Pons (tissue), 1 donor: Measurements from ENCODE around the gene SPDYE16.
"Not testable (repeated sequence)": the region's sequence is repeated elsewhere in the genome, so short reads cannot be mapped to it uniquely, and the experiment has no call there.

Experiments used
- DNase-seq: peaks from one replicate; pipeline ENCODE4 v3.0.0-alpha.2; 2016; ENCODE audit warnings: low spot score

SPDYE16 gene, protein sequence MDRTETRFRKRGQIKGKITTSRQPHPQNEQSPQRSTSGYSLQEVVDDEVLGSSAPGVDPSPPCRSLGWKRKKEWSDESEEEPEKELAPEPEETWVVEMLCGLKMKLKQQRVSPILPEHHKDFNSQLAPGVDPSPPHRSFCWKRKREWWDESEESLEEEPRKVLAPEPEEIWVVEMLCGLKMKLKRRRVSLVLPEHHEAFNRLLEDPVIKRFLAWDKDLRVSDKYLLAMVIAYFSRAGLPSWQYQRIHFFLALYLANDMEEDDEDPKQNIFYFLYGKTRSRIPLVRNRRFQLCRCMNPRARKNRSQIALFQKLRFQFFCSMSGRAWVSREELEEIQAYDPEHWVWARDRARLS

DNA sequence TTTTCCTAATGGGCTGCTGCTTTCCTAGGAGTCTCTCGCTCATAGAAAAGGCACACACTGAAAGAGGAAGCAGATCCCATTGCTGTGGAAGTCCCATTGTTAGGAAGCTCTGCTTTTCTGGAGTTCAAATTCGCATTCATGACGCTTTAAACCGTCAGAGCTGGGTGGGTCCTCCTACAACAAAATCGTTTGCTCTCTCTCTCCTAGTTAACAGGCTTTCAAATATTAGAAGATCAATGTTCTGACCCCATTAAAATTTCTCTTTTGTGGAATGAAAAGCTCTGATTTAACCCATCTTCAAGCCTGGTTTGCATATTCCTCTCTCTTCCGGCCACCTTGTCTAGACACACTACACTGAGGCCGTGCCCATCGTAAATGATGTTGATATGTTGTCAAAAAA lies at the start of gene SPDYE16:
Gene SPDYE16, minus strand, starts transcription at position 101 of the 400 bp plus-strand sequence. CDS start 1,838 bp downstream, outside the sequence.
- DNase-seq: not testable (repeated sequence)

DNA sequence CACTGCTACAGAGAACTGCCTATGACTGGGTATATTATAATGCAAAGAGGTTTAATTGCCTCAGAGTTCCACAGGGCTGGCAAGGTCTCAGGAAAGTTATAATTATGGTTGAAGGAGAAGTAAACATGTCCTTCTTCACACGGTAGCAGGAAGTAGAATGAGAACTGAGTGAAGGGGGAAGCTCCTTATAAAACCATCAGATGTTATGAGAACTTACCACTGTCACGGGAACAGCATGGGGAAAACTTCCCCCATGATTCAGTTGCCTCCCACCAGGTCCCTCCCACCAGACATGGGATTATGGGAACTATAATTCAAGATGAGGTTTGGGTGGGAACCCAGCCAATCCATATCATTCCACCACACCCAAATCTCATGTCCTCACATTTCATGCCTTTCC lies 49.6 kb upstream of the SPDYE16 start:
- DNase-seq: not testable (repeated sequence)

DNA sequence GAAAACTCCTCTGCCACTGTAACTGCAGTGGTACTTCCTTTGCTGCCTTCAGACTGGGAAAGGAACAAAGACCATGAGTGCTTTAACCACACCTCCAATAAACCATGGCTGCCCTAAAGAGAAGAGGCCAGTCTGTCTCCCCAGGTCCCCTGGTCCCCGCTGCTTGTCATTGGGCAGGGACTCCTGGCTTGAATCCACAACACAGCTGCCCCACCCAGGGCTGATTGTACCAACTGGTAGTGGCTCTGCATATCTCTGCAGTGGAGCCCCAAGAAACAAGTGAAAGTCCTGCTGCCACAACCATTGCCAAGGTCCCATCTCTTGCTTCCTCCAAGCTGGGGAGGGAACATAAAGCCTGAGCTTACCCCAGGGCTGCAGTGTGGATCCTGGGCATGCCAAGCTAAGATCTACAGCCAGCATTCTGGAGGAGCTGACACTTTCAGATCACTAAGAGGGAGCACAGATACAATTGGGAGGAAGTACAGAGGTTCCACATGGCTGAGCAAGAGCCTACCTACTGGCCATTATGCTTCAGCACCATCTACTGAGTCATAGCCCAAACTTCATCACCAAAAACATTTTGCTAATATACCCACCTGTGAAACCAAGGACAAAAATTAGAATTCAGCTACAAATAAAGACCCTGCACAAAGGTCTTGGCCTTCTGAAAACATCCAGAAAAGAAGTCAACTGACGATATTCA lies 48.7 kb upstream of the SPDYE16 start:
- DNase-seq: not testable (repeated sequence)

GRCh38 chr7:76591033-76591432 lies 47.9 kb upstream of the SPDYE16 start:
- DNase-seq: peak; percentile 5

GRCh38 chr7:76588586-76588985 lies 45.5 kb upstream of the SPDYE16 start:
- not testable (repeated sequence) for DNase-seq

DNA sequence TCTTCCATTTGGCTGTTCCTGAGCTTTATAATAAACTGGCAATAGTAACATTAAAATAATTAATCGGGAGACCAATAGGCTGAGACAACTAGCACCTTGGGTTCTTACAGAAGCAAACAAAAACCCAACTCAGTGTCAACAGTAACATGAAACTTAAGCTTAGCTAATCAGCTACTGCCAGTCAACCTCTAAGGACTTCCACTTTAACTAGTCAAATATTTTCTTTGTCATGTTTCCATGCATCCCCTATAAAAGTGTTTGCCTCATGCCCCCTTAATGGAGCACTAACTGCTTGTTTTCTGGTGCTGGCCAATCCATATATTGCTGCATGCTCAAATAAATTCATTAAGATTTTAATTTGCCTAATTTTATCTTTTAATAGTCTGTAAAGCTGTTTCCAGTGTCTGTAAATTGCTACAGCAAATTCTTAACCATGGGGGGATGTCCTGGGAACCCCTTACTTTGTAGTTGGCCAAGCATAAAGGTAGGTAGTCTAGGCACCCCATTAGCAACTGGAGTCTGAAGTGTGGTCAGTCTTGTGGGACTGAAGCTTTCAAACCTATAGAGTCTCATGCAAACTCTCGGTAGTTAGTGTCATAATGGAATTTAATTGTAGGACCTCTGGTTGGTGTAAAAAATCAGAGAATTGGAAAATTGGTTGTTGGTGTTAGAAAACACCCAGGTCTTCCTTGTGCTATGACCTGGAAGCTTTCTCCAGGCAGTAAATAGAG lies 43.7 kb upstream of the SPDYE16 start:
- not testable (repeated sequence) for DNase-seq

DNA sequence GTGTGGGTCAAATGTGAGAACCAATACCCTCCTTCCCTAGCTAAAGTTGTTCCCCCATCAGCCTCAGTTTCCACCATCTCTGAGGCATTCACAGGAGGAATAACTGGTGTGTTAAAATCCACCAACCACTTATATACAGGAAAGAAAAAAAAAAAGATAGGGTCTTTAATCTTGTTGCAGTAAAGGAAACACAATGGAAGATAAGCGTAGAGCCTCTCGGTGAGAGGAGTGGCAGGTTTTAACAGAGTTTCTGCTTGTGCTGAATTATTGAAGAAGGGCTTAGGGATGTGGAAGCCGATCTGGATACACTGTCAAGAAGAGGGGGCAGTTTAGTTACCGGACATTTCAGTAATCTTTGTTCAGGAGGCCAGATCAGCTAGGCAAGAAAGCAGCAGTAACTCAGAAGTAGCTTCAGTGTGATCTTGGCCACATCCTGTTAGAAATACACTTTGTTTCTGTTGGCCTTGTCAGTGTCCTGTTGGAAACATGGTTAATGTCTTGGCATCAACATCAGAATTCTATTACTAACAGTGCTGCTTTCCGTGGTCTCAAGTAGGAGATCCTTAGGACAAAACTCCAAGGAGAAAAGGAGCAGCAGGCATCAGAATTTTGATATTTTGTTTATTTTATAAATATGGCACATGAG lies 40.7 kb upstream of the SPDYE16 start:
- DNase-seq: peak; percentile 22

- peak; percentile 83 for DNase-seq
These were observed 39.9 kb upstream of the SPDYE16 start for GRCh38 chr7:76582848-76583631.

DNA sequence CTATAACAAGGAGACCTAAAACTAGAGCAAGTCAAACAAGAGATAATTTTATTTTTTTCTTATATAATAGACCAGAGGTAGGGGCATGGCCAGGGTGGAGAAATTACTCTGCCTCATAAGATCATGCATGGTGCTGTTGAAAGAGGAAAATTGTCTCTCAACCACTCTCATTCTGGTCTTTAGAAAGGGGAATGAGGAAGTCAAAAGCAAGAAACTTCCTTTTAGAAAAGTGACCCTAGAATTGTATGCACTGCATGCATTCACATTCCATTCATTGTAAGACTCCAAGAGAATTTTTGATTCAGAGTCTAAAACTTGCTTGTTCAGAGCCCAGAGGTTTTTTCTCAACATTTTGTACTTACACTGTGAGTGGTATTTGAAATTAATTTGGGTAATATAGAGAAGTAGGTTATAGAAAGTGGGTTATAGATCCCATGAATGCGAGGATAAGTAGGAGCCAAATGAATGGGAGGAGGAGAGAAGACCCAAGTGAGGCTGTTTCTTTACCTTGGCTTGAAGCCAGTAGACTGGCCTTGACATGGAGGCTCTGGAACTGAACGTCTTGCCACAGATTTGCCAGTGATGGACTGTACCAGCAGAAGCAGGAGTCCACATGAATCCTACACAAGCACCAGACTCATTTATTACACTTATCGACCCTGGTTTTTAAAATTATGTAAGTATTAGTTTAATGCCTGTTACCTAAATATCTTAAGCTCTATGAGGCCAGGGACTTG lies 33.0 kb upstream of the SPDYE16 start:
- not testable (repeated sequence) for DNase-seq

DNA sequence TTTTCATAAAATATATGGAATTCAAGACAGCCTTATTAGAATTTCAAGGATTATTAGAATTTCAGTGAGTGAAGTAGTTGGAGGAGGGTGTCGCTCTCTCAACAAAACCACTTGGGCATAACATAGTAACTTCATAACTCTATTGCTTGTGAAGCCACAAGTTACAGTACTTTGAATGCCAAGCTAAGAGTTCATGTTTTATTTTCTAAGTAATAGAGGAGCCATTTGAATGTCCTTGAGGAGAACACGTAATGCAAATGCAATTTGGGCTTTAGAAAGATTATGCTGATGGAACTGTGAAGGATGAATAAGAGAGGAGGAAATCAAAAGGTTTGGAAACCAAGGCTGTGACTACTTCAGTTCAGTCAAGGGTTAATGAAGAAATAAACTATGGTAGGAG lies 32.3 kb upstream of the SPDYE16 start:
- not testable (repeated sequence) for DNase-seq

DNA sequence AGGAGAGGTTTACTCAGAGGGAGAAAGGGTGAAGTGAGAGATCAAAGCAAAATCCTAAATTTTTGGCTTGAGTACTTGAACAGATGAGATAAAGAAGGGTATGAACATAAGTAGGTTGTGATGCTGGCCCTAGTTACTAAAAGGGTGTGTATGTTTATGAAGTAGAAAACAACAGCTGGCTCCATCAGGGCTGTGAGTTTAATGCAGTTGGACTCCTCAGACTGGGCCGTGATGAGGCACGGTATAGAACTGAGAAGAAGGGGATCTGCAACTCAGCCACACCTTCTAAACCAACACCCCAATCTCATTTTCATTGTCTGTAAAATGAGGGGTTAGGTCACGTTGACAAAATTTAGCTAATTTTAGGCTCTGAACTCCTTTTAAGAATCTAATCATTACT lies 29.2 kb upstream of the SPDYE16 start:
- DNase-seq: not testable (repeated sequence)

DNA sequence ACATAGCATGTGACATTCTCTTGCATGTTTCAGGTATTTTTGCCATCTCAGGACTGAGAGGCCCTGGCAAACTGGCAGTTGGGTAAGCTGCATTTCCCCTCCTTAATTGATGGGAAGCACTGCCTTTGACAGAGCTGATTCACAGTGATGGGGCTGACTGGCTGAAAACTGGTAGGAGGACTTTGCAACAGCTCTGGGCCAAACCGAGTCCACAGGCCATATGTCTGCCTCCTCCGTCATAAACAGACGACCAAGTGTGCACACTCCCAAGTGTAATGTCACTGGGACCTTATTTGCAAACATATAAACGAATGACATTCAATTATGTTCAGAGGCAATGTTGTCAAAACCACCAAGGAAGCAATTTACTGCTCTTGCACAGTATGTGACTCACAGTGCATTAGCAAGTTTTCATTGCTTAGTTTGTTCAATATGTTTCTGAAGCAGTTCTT lies 27.3 kb upstream of the SPDYE16 start:
- DNase-seq: not testable (repeated sequence)

DNA sequence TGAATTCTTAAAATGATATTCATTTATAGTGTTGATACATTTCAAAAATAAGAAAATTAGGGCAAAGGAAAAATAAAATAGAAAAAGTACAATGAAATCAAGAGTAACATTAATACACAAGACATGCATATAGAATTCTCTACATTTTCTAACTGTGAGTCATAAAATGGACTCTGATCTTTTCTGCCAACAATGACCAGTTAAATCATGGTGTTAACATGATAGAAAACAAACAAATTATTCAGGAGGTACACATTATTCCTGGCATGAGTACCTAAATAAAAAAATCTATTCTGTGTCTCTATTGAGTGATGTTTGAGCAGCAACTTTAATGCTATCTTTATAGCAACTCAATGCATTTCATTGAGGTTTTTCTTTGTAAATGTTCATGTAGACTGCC lies 25.6 kb upstream of the SPDYE16 start:
- DNase-seq: not testable (repeated sequence)

DNA sequence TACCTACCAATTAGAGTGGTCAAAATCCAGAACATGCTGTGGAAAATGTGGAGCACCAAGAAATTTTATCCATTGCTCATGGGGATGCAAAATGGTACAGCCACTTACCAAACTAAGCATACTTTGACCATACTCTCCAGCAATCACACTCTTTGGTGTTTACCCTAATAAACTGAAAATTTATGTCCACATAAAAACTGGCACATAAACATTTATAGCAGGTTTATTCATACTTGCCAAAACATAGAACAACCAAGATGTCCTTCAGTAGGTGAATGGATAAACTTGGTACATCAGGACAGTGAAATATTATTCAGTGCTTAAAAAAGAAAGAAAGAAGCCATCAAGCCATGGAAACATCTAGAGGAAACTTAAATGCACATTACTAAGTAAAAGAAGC lies 24.7 kb upstream of the SPDYE16 start:
- DNase-seq: not testable (repeated sequence)

DNA sequence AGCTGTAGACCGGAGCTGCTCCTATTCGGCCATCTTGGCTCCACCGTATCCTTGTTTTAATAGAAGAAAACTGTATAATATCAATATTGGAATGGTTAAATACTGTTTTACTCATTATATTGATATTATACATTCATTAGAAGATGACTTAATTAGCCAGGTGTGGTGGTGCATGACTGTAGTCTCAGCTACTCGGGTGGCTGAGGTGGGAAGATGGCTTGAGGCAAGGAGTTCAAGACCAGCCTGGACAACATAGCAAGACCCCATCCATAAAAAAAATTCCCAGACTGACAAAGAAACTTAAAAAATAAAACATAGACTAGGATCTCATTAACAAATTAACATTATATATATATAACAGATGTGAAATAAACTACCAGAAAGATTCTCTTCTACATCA lies 24.2 kb upstream of the SPDYE16 start:
- DNase-seq: not testable (repeated sequence)

DNA sequence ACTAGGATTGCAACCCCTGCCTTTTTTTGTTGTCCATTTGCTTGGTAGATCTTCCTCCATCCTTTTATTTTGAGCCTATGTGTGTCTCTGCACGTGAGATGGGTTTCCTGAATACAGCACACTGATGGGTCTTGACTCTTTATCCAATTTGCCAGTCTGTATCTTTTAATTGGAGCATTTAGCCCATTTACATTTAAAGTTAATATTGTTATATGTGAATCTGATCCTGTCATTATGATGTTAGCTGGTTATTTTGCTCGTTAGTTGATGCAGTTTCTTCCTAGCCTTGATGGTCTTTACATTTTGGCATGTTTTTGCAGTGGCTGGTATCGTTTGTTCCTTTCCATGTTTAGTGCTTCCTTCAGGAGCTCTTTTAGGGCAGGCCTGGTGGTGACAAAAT lies 21.9 kb upstream of the SPDYE16 start:
- DNase-seq: not testable (repeated sequence)

DNA sequence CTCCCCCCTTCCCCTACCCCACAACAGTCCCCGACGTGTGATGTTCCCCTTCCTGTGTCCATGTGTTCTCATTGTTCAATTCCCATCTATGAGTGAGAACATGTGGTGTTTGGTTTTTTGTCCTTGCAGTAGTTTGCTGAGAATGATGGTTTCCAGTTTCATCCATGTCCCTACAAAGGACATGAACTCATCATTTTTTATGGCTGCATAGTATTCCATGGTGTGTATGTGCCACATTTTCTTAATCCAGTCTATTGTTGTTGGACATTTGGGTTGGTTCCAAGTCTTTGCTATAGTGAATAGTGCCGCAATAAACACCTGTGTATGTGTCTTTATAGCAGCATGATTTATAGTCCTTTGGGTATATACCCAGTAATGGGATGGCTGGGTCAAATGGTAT lies 18.2 kb upstream of the SPDYE16 start:
- DNase-seq: not testable (repeated sequence)

DNA sequence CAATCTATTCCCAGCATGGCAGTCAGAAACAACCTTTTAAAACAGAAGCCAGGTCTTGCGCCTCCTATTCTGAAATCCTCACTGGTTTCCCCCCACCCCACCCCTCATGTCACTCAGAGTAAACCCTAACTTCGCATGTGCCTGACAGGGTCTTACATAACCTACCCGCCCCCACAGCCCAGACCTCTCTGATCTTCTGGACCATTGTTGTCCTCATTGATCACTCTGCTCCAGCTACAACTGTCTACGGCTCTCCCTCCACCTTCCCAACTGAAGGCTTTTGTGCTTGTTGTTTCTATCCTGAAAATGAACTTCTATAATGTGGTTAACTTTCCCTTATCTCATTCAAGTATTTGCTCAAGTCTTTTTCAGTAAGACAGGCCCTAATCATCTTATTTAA lies 17.1 kb upstream of the SPDYE16 start:
- DNase-seq: not testable (repeated sequence)

- DNase-seq: not testable (repeated sequence)
These were observed 16.6 kb upstream of the SPDYE16 start for GRCh38 chr7:76559685-76560084.

DNA sequence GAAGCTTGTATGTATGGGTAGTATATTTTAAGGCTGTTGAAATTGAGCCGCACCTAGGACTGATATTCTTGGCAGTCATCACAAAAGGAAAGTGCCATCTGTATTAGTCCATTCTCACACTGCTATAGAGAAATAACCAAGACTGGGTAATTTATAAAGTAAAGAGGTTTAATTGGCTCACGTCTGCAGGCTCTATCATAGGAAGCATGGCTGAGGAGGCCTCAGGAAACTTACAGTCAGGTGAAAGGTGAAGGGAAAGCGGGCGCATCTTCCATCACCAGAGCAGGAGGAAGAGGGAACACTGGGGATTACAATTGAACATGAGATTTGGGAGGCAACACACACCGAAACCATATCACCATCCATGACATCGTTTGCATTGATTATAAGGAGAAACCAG lies 8.9 kb upstream of the SPDYE16 start:
- DNase-seq: not testable (repeated sequence)
